ENCODE results near the gene HINT2.

Gene HINT2

DNA sequence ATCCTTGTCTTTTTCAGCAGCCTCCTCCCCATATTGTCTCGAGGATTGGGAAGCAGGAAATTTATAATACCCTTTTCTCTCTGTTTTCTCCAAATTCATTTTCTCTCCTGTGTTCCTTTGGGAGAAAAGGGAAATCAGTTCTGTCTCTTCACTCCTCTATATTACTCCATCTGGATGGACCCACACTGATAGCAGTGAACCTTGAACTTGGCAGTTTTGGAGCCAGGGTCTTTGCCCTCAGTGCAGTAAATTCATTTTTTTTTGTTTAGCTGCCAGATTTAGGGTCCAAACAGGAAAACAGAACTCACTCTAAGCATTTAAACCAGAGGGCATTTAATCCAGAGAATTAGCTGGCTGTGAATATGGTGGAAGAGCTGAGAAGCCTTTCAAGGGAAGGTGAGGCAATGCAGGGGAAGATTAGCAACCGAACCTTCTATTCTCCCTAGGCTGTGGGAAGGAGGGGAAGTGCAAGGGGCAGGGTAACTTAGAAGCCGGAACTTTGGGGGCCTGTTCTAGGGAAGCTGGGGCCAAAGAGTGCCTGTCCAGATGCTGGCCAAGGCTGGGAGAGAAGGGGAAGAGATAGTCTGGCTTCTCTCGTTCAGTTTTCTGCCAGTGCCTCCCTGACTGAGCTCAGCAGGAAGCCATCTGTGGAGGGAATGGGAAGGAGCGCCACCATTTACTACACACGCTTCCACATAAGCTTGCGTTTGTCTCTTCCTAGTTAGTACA, 39.8 kb downstream of the HINT2 start:
- no peak for DNase-seq (ENCODE audit: low read depth)

DNA sequence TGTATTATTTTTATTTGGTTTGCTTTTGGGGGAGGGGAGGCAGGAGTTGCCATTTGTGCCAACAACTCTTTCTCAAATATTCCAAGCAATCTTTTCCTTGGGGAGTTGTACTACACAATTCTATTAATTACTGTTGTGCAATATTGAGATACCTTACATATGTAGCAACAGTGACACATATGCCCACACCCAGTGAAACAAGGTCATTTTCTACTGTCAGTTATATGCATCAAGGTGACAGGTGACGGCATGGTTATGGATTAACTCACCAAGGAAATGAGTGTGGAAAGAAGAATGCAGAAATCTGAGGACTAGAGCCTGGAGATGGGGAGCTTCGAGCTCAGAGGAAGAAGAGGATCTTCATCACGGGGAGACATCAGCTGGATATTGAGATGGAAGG, 42.9 kb downstream of the HINT2 start:
- DNase-seq (ENCODE audit: low read depth), result no peak

DNA sequence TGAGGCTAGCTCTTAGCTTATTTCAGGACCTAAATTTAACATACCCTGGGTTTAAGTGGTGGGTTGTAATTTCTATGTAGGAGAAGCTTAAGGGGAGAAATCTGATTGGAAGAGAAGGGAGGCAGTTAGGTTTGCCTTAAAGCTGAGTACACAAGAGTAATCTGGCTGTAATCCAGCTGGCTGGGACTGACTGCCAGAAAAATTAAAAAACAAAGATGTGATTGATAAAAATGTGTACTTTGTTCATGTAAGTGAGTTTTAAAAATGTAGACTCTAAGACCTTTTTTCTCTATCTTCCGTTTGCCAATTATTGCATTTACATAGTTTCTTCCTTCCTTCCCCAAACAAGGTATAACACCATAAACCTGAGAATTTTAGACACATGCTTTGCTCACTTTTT, 43.3 kb downstream of the HINT2 start:
- no peak for DNase-seq (ENCODE audit: low read depth)

DNA sequence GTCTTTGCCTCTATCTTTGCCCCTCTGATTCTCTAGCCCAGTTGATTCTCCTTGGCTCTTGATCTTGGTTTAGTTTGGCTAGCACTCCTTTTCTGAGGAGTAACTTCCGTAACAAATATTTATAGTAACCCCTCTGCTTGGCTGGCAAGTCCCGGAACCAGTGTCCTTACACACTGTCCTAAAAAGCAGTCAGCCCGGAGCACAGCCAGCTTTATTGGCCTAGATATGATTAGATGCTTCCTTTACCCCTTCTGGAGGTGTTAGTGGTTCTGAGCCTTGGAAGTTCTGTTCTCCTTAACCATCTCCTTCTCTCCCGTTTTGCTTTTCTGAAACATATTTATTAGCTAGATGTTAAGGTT, 43.8 kb downstream of the HINT2 start:
- DNase-seq (ENCODE audit: low read depth), result no peak

DNA sequence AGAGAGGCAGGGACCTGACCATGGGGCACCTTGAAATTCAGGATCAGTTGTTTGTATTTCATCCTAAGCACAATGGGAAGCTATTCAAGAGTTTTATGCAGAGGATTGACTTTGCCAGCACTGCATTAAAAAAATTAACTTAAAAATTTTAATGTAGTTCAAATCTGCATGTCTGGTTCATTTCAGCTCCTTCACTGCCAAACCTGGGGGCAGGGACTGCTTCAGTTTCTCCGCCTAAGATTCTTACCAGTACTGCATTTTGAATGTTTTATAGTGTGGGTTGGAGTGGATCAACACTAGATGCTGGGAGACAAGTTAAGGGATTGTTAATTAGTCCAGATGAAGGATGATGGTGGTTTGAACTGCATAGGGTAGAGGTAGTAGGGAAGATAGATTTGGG, 45.1 kb downstream of the HINT2 start:
- DNase-seq (ENCODE audit: low read depth), result no peak

DNA sequence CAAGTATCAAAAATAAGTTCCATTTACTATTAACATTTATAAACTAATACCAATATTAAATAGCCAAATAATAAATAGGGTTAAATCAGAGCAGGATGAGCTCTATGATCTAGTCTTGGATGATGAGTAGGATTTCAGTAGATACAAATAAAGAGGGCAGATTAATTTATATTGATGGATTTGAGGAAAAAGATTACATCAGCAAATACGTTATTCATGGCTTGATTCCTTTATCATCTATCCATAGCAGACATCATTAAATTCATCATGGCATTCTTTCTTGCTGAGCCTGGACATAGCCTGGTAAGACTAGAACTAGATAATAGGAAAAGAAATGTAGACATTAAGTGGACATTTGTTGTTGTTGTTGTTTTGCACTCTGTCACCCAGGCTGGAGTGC, 47.4 kb downstream of the HINT2 start:
- DNase-seq (ENCODE audit: low read depth), result no peak

DNA sequence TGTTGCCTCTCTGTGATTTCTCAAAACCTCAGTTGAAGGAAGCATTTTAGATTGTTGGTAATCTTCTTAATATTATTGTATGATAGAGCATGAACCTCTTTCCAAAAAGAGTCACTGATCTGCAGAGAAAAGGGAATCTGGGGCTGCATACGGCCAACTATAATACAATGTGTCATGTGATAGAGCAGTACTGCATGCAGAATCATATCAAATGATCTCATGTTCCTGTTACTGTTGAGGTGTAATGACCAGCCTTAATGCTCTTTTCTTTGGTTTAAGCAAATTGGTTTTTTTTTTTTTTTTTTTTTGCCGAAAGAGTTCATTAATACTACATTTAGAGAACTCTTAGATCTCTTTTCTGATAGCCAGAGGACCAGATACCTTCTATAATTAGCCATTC, 47.8 kb downstream of the HINT2 start:
- DNase-seq (ENCODE audit: low read depth), result no peak

DNA sequence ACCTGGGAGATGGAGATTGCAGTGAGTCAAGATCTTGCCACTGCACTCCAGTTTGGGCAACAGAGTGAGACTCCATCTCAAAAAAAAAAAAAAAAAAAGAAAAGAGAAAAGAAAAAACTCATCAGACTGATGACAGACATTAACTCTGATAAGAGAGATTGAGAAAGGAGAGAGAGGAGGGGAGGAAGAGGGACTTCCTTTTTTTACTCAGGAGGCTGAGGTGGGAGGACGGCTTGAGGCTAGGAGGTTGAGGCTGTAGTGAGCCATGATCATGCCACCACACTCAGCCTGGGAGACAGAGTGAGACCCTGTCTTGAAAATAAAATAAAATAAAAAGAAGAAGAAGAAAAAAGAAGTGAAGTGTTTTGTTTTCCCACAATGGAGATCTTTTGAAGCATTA, 51.0 kb downstream of the HINT2 start:
- DNase-seq (ENCODE audit: low read depth), result no peak

DNA sequence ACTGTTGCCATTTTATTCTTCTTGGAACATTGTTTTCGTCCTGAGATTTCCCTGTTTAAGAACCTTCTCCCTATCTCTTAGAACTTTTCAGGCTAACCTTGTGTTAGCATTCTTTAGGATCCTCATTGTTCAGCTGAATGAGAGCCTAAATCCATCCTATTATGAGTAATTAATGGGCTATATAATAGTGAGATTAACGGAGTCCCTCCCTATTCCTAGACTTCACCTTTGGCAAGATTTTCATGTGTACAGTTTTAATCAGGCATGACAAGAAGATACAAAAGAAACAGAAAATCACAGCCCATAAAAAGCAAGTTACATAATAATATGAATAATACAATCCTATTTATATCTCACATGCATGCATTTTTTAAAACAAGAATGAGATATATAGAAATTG, 51.7 kb downstream of the HINT2 start:
- DNase-seq (ENCODE audit: low read depth), result no peak
